Lung microvascular endothelial cell (primary cell): ENCODE data around the gene ACTN4. TPM values are rescaled to one million over a fixed set of nuclear protein-coding genes. Genes with fewer than 3 reads are reported as not detected.
A peak's percentile ranks its signal among the peaks of the same experiment; 100 is the strongest.

Source experiments
- DNase-seq, 2 donors: peaks; one replicate each; pipeline versions ENCODE4 v3.0.0 to v3.0.0-alpha.2; 2010; ENCODE audit warnings: low read depth in 2 of 2
- total RNA-seq: library from RNA; depleted of rRNA; stranded (reverse); fragments of >200 nt; gene quantifications from 2 replicates; pipeline ENCODE4 v1.2.1, GENCODE V29; 2014

ACTN4 gene
- total RNA-seq, 1 donor from 2014 or later = 131 TPM

GRCh38 chr19:38676878-38677646 lies 29.6 kb downstream of the ACTN4 start:
- no peak for DNase-seq

- no peak for DNase-seq
Observed at GRCh38 chr19:38678217-38678890, 30.9 kb downstream of the ACTN4 start.

DNA sequence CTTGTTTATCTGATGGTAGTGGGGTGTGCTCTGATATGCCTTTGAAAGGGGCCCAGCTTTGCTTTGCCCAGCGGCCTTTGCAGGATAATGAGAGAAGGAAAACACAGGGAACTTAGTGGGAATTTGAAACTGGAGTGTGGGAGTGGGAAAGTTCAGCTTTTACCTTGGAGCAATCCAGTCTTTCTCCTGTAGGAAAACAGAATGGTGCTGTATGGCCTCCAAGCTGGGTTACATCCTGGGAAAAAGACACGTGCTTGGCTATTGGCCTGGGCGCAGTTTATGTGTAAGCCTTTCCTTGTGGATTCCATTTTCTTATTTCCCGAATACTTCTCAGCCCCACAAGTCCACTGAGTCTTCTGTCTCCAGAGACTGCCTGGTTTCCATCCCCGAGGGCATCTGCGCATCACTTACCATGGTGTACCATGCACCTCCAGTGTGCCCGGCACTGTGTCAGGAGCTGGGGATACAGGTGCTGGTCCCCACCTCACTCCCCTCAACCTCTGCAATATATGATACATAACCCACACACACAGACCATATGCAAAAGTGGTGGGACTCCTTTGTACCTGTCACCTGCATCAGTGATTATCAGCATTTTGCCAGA lies 31.5 kb downstream of the ACTN4 start:
- no peak for DNase-seq

- no peak for DNase-seq
Observed at GRCh38 chr19:38679839-38680238, 32.4 kb downstream of the ACTN4 start.

DNA sequence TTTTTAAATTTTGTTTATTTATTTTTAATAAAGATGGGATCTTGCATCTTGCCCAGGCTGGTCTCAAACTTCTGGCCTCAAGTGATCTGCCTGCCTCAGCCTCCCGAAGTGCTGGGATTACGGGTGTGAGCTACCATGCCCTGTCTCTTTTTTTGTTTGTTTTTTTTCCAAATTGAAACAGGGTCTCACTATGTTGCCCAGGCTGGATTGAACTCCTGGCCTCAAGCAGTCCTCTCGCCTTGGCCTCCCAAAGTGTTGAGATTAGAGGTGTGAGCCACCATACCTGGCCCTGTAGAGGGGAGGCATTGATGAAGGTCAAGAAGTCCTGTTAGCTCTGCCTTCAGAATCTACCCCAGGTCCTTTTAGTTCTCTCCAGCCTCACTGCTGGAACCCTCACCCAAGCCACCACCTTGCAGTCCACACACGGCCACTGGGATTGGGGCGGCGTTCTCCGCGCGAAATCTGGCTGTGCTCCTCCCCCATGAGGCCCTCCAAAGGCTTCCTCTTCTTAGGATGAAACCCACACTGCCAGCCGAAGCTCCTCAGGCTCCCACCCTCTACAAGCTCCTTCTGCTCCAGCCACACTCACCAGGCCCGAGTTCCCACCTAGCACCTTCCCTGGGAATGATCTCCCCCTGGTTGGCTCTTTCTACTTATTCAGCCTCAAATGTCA lies 34.9 kb downstream of the ACTN4 start:
- DNase-seq = no peak

GRCh38 chr19:38682872-38683392 lies 35.5 kb downstream of the ACTN4 start:
- no peak for DNase-seq

DNA sequence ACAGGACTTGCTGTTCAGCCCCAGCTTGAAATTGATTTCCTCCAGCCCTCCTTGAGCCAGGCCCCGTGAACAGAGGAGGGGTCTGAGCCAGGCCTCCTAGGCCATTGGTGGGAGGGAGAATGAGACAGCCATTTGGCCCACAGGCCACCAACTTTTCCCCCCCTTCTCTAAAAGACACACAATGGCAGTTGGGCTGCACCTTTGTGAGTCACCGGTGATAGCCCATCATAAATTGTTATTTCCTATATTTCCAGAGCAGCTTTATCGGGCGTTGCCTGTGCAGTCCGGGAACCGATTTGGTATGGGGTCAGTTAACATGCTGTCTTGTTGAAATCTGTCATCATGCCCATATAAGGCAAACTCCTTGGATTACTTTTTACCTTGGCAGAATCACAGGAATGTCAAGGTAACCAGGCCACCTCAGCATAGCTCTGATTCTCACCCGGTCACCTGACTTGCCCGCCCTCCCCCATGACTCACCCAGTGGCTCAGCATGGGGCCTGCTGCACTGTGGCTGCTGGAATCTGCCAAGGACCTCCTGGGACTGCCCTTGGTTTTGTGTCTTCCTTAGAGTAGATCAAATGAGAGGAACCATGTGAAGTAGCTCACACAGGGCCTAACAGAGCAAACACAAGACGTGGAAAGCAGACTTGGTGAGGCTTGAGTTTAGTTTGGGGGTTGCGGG lies 36.1 kb downstream of the ACTN4 start:
- peak; percentile 85 to 88 for DNase-seq

DNA sequence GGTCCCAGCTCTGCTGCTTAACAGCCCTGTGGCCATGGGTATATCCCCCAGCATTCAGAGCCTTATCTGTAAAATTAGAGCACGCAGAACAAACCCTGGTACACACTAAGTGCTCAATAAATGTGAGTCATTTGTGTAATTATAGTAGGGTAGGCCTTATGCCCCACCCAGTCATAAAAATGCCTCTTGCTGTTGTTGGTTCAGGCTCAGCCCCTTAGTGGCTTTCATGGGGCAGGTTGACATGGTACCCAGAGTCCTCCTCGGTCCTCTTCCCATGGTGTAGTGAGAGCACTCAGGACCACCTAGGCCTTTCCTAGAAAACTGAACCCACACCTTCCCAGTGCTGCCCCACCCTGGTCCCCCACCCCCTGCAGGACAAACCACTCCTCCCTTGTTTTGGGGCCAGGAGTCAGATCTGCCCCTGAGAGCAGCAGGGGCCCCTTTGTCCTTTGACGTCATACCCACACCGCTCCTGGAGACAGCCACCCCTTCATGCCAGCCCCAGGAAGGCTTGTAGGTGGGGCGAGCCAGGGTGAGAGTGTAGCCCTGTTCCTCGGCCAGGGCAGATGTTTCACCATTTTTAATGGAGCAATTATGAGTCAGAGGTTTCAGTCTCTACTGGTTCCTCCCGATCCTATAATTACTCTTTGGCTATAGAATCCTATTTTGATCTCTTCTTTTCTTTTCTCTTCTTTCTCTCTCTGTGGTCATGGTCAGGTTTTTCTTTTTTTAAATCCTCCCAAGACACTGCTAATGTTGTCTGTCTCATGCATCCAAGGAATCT lies 36.8 kb downstream of the ACTN4 start:
- peak; percentile 44 to 74 for DNase-seq

DNA sequence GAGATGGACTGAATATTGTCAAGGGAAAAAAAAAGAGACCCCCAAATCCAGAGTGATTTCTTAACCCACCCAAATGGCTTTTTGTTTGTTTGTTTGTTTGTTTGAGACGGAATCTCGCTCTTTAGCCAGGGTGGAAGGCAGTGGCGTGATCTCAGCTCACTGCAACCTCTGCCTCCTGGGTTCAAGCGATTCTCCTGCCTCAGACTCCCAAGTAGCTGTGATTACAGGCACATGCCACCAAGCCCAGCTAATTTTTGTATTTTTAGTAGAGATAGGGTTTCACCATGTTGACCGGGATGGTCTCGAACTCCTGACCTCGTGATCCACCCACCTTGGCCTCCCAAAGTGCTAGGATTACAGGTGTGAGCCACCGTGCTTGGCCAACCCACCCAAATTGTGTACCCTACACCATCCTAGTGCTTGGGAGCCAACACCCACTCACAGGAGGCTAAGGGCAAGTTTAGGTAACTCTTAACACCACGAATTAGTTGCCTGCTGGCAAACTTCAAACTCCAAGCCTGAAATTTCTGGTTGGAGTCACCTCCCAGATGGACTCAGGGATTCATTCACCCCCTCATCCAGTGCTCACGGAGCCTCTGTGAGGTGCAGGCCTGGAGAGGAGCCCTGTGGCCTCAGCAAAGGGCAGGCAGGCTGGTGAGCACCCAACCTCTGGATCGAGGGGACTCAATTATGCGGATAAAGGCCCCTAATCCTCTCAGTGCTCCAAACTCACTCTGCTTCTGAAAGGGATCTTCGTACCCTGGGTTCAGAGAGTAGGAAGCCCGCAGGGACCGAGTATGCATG lies 37.6 kb downstream of the ACTN4 start:
- DNase-seq = no peak

DNA sequence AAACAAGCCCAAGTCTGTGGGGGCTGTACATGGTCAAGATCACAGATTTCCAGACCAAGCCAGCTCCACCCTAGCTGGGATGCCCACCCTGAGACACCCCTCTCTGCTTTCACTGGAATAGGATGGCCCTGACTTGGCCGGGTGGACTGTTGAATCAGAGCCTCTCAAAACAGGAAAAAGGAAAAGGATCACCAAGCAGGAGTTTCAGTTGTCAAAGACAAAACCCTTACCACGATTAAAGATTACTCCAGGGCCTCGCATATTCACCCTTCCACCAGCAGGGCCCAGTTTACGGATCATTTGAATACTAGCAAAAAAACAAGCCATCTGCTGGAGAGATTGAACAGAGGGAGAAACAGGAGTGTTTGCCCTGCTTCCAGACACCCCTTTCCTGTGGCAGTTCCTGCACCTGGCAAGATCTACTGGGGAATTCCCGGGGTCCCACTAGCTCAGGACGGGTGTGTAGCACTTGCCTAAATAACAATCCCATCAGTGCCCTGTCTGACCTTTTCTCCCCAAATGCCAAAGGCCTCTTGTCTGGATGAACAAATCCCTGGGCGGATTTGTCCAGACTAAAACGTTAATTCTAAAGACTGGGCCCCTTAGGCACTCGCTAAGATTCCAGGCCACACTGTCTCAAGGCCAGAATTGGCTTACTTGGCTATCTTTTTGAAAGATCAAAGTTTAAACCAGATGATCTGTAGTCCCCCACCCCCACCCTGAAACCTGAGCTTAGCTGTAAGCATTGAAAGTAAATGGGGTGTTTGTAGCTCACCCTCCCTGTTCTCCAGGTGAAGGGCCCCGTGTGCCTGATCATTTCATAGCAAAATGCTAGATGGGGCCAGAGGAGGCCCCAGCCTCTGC lies 38.4 kb downstream of the ACTN4 start:
- peak; percentile 62 to 92 for DNase-seq

- DNase-seq = no peak
Observed at GRCh38 chr19:38686530-38686888, 39.1 kb downstream of the ACTN4 start.

DNA sequence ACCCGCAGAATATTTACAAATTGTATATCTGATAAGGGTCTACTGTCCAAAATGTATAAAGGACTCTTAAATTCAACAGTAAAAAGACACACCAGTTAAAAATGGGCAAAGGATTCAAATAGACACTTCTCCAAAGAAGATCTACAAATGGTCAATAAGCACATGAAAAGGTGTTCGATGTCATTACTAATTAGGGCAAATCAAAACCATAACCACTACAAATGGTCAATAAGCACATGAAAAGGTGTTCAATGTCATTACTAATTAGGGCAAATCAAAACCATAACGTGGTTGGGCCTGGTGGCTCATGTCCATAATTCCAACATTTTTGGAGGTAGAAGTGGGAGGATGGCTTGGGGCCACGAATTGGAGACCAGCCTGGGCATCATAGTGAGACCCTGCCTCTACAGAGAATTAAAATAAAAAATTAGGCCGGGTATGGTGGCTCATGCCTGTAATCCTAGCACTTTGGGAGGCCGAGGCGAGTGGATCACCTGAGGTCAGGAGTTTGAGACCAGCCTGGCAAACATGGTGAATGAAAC lies 40.5 kb downstream of the ACTN4 start:
- no peak for DNase-seq

GRCh38 chr19:38690146-38690545 lies 42.7 kb downstream of the ACTN4 start:
- DNase-seq = no peak

GRCh38 chr19:38690832-38691231 lies 43.4 kb downstream of the ACTN4 start:
- no peak for DNase-seq

- DNase-seq = no peak
Observed at GRCh38 chr19:38691938-38692457, 44.5 kb downstream of the ACTN4 start.

DNA sequence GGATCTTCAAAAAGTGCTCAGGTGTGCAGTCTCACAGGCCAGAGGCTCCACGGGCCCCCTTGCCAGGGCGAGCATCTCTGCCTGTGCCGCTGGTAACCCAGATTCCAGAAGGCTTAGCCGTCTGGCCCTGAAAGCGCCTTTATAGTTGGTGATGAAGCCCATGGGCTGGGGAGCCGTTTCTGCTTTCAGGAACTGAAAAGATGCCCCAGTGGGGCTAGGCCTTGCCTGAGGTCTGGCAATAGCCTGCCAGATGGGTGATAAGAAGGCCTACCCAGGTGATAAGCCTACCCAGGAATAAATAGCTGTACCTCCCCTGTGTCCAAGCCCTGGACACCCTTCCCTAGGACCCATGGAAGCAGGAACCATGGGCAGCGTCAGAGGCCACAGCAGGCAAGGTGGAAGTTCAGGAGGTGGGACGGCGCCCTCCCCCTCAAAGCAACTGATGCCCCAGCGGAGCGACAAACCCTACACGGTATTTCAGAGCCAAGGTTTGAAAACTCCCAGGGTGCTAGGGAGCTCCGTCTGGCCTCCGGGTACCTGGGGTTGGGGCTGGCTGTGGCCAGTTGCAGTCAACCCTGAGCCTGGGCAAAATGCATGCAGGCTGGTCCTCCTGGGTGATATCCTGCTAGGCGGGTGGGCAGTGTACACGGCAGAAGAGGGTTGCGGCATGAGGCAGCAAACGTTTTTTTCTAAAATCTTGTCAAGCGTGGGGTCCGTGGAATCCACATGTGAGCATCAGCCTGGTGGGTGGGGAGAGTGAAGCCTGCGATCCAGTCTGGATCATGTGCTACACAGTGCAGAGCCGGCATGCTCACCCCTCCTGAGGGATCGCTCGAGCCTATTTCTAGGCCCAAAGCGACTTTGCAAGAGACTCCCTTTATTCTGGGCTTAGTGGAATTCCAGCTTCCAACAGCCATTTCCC lies 45.3 kb downstream of the ACTN4 start:
- DNase-seq = peak in 1 of 2 donors; percentile 45
